ENCODE measurements around the gene EIF4H. TPM values are rescaled to one million over a fixed set of nuclear protein-coding genes. Genes with fewer than 3 reads are reported as not detected.
"Not testable (repeated sequence)": the region's sequence is repeated elsewhere in the genome, so short reads cannot be mapped to it uniquely, and the experiment has no call there.

Gene EIF4H
- total RNA-seq, 1 experiment from 2014 or later = 459 TPM

DNA sequence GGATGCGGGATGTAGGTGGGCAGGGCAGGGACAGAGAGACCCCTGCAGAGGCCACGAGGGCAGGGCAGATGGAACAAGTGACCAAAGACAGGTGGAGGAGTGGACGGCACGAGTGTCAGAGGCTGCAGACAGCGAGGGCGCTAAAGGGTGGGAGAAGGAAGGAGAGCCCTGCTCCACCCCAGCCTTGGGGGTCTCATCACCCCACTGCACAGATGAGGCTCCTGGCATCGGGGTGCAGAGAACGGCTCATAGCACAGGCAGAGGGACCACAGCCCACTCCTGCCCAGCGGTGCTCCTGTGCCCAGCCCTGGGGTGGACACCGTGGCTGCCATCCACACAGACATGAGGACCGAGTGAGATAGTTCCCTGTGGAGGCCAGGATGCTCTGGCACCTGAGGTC lies 33.4 kb downstream of the EIF4H start:
- no peak overlapping the region for H3K4me3 ChIP-seq
- H3K4me2 ChIP-seq = no peak overlapping the region
- H3F3A ChIP-seq (ENCODE audit: insufficient read depth, low read depth) = peaks cover 13% of the 10 kb centered on the region; the same call in 1 of the 2 replicates
- no peaks in the 10 kb centered on the region for H3K9me3 ChIP-seq (ENCODE audit: insufficient read depth, low read depth)
- H2AFZ ChIP-seq = no peak overlapping the region
- BruUV-seq (replicated peaks) = no TSS peak
- TF ChIP-seq EZH2 (IDR thresholded peaks at IDR 0.05; ENCODE audit: low read depth) = no peak
- TF ChIP-seq, protein P1, sequence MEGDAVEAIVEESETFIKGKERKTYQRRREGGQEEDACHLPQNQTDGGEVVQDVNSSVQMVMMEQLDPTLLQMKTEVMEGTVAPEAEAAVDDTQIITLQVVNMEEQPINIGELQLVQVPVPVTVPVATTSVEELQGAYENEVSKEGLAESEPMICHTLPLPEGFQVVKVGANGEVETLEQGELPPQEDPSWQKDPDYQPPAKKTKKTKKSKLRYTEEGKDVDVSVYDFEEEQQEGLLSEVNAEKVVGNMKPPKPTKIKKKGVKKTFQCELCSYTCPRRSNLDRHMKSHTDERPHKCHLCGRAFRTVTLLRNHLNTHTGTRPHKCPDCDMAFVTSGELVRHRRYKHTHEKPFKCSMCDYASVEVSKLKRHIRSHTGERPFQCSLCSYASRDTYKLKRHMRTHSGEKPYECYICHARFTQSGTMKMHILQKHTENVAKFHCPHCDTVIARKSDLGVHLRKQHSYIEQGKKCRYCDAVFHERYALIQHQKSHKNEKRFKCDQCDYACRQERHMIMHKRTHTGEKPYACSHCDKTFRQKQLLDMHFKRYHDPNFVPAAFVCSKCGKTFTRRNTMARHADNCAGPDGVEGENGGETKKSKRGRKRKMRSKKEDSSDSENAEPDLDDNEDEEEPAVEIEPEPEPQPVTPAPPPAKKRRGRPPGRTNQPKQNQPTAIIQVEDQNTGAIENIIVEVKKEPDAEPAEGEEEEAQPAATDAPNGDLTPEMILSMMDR (conservative IDR thresholded peaks at IDR 0.05) = no peak
- POLR2A ChIA-PET (ENCODE audit: unreplicated experiment) = interaction anchor here (0.6 to 0.7 kb wide), 2 partner anchors 73 to 164 kb away, joined by 6 to 15 read pairs; no protein-coding TSS in a partner anchor
- no peaks in the 10 kb centered on the region for H3K9me2 ChIP-seq (ENCODE audit: insufficient read depth)
- intact Hi-C loops (cut with micrococcal nuclease; ENCODE audit: unreplicated experiment) = loop anchor here (2.0 to 5.0 kb wide), 2 partner anchors 193 to 340 kb away; no protein-coding TSS in a partner anchor
- H3K27ac ChIP-seq = no peak overlapping the region
- no peak for DNase-seq
- CTCF ChIA-PET = interaction anchor here (0.6 to 3.0 kb wide), 4 partner anchors 11 to 193 kb away, joined by 3 to 56 read pairs (median 4); no protein-coding TSS in a partner anchor
- no peaks in the 10 kb centered on the region for H3K79me2 ChIP-seq (ENCODE audit: low read depth)
- H3K27me3 ChIP-seq (ENCODE audit: insufficient read depth, low read depth) = no peaks in the 10 kb centered on the region
- H3K36me3 ChIP-seq (ENCODE audit: low read depth) = no peaks in the 10 kb centered on the region
- H3K4me1 ChIP-seq (replicated peaks; ENCODE audit: insufficient read depth) = peaks cover 14% of the 10 kb centered on the region
- H4K20me1 ChIP-seq (ENCODE audit: insufficient read depth) = no peaks in the 10 kb centered on the region

DNA sequence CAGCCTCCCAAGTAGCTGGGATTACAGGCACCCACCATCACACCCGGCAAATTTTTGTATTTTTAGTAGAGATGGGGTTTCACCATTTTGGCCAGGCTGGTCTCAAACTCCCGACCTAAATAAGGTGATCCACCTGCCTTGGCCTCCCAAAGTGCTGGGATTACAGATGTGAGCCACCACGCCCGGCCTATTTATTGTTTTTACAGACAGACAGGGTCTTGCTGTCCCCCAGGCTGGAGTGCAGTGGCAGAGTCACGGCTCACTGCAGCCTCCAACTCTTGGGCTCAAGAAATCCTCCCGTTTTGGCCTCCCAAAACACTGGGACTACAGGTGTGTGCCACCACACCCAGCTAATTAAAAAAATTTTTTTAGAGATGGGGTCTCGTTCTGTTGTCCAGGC lies 34.1 kb downstream of the EIF4H start:
- H3K4me2 ChIP-seq; POLR2A ChIA-PET (ENCODE audit: unreplicated experiment); H3K79me2 ChIP-seq (ENCODE audit: low read depth); H3K9me3 ChIP-seq (ENCODE audit: insufficient read depth, low read depth); H3K27ac ChIP-seq; DNase-seq; H4K20me1 ChIP-seq (ENCODE audit: insufficient read depth); H3K36me3 ChIP-seq (ENCODE audit: low read depth); H3K9me2 ChIP-seq (ENCODE audit: insufficient read depth); H2AFZ ChIP-seq; H3K27me3 ChIP-seq (ENCODE audit: insufficient read depth, low read depth); H3K4me3 ChIP-seq; BruUV-seq (replicated peaks): not testable (repeated sequence)
- H3F3A ChIP-seq (ENCODE audit: insufficient read depth, low read depth) = peaks cover 12% of the 10 kb centered on the region; the same call in 1 of the 2 replicates
- intact Hi-C loops (cut with micrococcal nuclease; ENCODE audit: unreplicated experiment) = loop anchor here (2.0 to 5.0 kb wide), 2 partner anchors 47 to 341 kb away; partner anchors contain the start of gene RFC2
- H3K4me1 ChIP-seq (replicated peaks; ENCODE audit: insufficient read depth) = peaks cover 14% of the 10 kb centered on the region
- CTCF ChIA-PET = interaction anchor here (1.2 to 3.0 kb wide), 2 partner anchors 185 to 193 kb away, joined by 3 to 56 read pairs; no protein-coding TSS in a partner anchor

DNA sequence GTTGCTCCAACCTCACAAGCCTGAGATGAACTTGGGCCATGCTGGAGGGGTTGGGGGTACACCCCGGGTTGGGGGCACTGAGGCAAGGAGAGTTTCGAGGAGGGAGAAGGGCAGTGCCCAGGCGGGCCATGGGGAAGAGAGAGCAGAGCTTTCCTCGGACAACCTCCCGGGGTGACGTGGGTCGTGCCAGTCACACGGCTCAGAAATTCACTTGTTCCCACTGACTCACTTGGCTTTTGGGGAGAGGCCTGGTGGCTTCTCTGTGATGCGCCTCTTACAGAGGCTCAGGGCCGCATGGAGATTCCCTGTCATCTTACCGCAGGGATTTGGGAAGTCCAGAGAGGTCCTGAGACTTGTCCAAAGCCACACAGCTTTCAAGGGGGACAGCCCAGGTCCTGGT lies 38.5 kb downstream of the EIF4H start:
- Histone ChIP-seq H3K79me2 (ENCODE audit: low read depth) (no peaks in the 10 kb centered on the region), H3K27ac (no peak overlapping the region), H4K20me1 (ENCODE audit: insufficient read depth) (no peaks in the 10 kb centered on the region), H3K27me3 (ENCODE audit: insufficient read depth, low read depth) (no peaks in the 10 kb centered on the region), H3F3A (ENCODE audit: insufficient read depth, low read depth) (peaks cover 12% of the 10 kb centered on the region; the same call in 1 of the 2 replicates), H3K4me1 (replicated peaks; ENCODE audit: insufficient read depth) (peaks cover 14% of the 10 kb centered on the region), H3K9me3 (ENCODE audit: insufficient read depth, low read depth) (no peaks in the 10 kb centered on the region), H2AFZ (no peak overlapping the region), H3K36me3 (ENCODE audit: low read depth) (no peaks in the 10 kb centered on the region), H3K4me3 (no peak overlapping the region), H3K4me2 (no peak overlapping the region), H3K9me2 (ENCODE audit: insufficient read depth) (no peaks in the 10 kb centered on the region)
- no peak for DNase-seq
- no peak for TF ChIP-seq EZH2 (IDR thresholded peaks at IDR 0.05; ENCODE audit: low read depth)
- TF ChIP-seq, protein P1 (conservative IDR thresholded peaks at IDR 0.05) = no peak
- no TSS peak for BruUV-seq (replicated peaks)
- intact Hi-C loops (cut with micrococcal nuclease; ENCODE audit: unreplicated experiment) = no loop called here
- POLR2A ChIA-PET (ENCODE audit: unreplicated experiment) = no interaction called here
- CTCF ChIA-PET = no interaction called here

Measured in PC-9 (cell line).